GM12892 (cell line): ENCODE results near the gene TRA2A.

Experiments
- POLR2A ChIP-seq: IDR thresholded peaks from 2 replicates; pipeline ENCODE4 v1.6.1; 2011; ENCODE audit warnings: low read depth, low read length, control low read depth
- POLR2AphosphoS5 ChIP-seq: IDR thresholded peaks from 2 replicates; pipeline ENCODE4 v1.6.1; 2011; ENCODE audit warnings: low read depth, low read length, control low read depth
- TAF1 ChIP-seq: IDR thresholded peaks from 2 replicates; pipeline ENCODE4 v1.6.1; 2011; ENCODE audit warnings: low read depth, mild to moderate bottlenecking, control low read depth, low read length, borderline replicate concordance

- TF ChIP-seq POLR2AphosphoS5: no peak
- TF ChIP-seq POLR2A: no peak
- no peak for TF ChIP-seq TAF1
Measured at GRCh38 chr7:23523486-23524075, 8.2 kb downstream of the TRA2A start.
